Measurements from ENCODE around the gene SLC25A1. TPM values are rescaled to one million over a fixed set of nuclear protein-coding genes. Genes with fewer than 3 reads are reported as not detected.

Gene SLC25A1
- total RNA-seq, 4 donors from 2014 or later, result 60.1 to 83.2 (median 71.1) TPM

- DNase-seq (ENCODE audit: low spot score in 2 of 2), result no peak
- WGBS, 2 donors, result 64 to 77% methylated on average over 1 of the region's 1 CpG
- TF ChIP-seq, protein P1, sequence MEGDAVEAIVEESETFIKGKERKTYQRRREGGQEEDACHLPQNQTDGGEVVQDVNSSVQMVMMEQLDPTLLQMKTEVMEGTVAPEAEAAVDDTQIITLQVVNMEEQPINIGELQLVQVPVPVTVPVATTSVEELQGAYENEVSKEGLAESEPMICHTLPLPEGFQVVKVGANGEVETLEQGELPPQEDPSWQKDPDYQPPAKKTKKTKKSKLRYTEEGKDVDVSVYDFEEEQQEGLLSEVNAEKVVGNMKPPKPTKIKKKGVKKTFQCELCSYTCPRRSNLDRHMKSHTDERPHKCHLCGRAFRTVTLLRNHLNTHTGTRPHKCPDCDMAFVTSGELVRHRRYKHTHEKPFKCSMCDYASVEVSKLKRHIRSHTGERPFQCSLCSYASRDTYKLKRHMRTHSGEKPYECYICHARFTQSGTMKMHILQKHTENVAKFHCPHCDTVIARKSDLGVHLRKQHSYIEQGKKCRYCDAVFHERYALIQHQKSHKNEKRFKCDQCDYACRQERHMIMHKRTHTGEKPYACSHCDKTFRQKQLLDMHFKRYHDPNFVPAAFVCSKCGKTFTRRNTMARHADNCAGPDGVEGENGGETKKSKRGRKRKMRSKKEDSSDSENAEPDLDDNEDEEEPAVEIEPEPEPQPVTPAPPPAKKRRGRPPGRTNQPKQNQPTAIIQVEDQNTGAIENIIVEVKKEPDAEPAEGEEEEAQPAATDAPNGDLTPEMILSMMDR (IDR thresholded peaks at IDR 0.05), result no peak
- TF ChIP-seq POLR2A (IDR thresholded peaks at IDR 0.05), result no peak
- intact Hi-C loops (cut with DNase I; ENCODE audit: low total_unique reads), result no loop called here
- H3K4me3 ChIP-seq (ENCODE audit: low read depth, poor library complexity, severe bottlenecking), result no peak overlapping the region
Measured at GRCh38 chr22:19213001-19213400, 34.5 kb upstream of the SLC25A1 start.

GRCh38 chr22:19212302-19212870 lies 33.9 kb upstream of the SLC25A1 start:
- intact Hi-C loops (cut with DNase I; ENCODE audit: low total_unique reads), result no loop called here

DNA sequence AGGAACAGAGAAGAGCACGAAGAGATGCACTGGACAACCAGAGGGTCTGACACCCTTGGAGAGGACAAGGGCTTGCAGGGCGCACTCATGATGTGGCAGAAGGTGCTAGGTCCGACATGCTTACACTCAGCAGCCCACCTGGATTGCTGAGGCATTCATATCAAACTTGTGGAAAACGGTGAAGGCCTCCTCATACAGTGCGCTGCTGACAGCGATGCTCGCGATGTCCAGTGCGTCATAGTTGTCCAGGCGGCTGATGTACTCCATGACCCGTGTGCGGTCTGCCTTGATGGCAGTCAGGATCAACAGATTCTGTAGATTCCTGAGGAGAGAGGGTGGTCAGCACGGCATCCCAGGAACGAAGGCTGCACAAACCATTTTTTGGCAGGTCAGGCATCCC lies 31.7 kb upstream of the SLC25A1 start:
- 96 to 98% methylated on average over 14 of the region's 14 CpGs for WGBS, 2 donors
- H3K4me3 ChIP-seq (ENCODE audit: low read depth, poor library complexity, severe bottlenecking), result no peak overlapping the region
- intact Hi-C loops (cut with DNase I; ENCODE audit: low total_unique reads), result no loop called here
- no peak for TF ChIP-seq POLR2A (IDR thresholded peaks at IDR 0.05)
- TF ChIP-seq, protein P1 (IDR thresholded peaks at IDR 0.05), result no peak
- DNase-seq (ENCODE audit: low spot score in 2 of 2), result no peak

More at GRCh38 chr22:19212302-19212870, 33.9 kb upstream of the SLC25A1 start:
- TF ChIP-seq, protein P1 (IDR thresholded peaks at IDR 0.05), result no peak
- no peak for TF ChIP-seq POLR2A (IDR thresholded peaks at IDR 0.05)
- no peak for DNase-seq (ENCODE audit: low spot score in 2 of 2)
- no peak overlapping the region for H3K4me3 ChIP-seq (ENCODE audit: low read depth, poor library complexity, severe bottlenecking)
- WGBS, 2 donors, result 96 to 100% methylated on average over 1 of the region's 1 CpG

DNA sequence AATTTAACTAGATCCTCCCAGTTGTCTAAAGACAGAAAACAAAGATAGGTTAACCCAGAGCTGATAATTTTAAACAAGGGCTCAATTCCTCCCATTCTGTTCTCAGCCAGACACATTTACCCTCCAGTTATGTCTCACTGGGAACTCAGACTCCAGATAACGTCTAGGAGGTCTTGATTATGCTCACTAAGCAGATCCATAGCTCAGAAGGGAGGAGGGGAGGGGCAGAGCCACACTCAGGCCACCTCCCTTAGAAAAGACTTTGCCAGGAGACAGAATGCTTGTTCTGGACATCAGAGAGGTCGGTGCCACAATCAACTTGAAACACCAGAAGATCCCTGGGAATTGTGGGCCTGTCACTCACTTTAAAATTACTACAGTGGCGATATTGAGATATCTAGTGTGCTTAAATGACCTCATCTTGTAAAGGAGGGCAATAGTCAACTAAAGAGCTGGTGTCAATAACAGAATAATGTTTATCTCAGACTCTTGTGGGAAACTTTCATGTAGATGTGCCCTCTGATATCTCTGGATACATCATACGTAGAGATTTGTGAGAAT lies 29.8 kb upstream of the SLC25A1 start:
- no peak for TF ChIP-seq POLR2A (IDR thresholded peaks at IDR 0.05)
- TF ChIP-seq, protein P1 (IDR thresholded peaks at IDR 0.05), result no peak
- WGBS, 2 donors, result 86% methylated on average over 4 of the region's 4 CpGs
- intact Hi-C loops (cut with DNase I; ENCODE audit: low total_unique reads), result no loop called here
- no peak overlapping the region for H3K4me3 ChIP-seq (ENCODE audit: low read depth, poor library complexity, severe bottlenecking)
- DNase-seq (ENCODE audit: low spot score in 2 of 2), result no peak

- 90% methylated on average over 5 of the region's 5 CpGs for WGBS, 2 donors
- no peak overlapping the region for H3K4me3 ChIP-seq (ENCODE audit: low read depth, poor library complexity, severe bottlenecking)
- intact Hi-C loops (cut with DNase I; ENCODE audit: low total_unique reads), result no loop called here
- TF ChIP-seq POLR2A (IDR thresholded peaks at IDR 0.05), result no peak
- TF ChIP-seq, protein P1 (IDR thresholded peaks at IDR 0.05), result no peak
- DNase-seq (ENCODE audit: low spot score in 2 of 2), result no peak
Measured at GRCh38 chr22:19207884-19208283, 29.3 kb upstream of the SLC25A1 start.

DNA sequence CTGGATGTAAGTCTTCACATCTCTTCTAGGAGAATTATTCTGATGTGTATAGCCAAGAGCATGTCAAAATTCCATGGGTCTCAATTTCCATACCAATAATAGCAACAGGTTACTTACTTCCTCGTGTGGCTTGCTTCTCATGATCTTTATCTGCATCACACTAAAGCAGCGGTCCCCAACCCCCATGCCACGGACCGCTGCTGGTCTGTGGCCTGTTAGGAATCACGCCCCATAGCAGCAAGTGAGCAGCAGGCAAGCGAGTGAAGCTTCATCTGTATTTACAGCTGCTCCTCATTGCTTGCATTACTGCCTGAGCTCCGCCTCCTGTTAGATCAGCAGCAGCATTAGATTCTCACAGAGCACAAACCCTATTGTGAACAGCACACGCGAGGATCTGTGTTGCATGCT lies 28.9 kb upstream of the SLC25A1 start:
- DNase-seq (ENCODE audit: low spot score in 2 of 2), result no peak
- no peak overlapping the region for H3K4me3 ChIP-seq (ENCODE audit: low read depth, poor library complexity, severe bottlenecking)
- intact Hi-C loops (cut with DNase I; ENCODE audit: low total_unique reads), result no loop called here
- 78 to 80% methylated on average over 9 of the region's 9 CpGs for WGBS, 2 donors
- TF ChIP-seq, protein P1 (IDR thresholded peaks at IDR 0.05), result no peak
- TF ChIP-seq POLR2A (IDR thresholded peaks at IDR 0.05), result no peak
